Endometrium (tissue), 2 donors: ENCODE measurements around the gene GAS2L3.
"Not testable (repeated sequence)": the region's sequence is repeated elsewhere in the genome, so short reads cannot be mapped to it uniquely, and the experiment has no call there.

Experiments
- FAIRE-seq: peaks from 2 replicates; lab custom pipeline; 2012; peaks lifted over from hg19 to GRCh38; lab: Jason Lieb, UNC
- donor health status: control.
- donor health status: control.

Gene GAS2L3

GRCh38 chr12:100573292-100574186 lies at the start of gene GAS2L3:
Gene GAS2L3 (plus strand): TSS chr12:100573684. CDS start chr12:100594905, 21,221 bp downstream.
- FAIRE-seq, result no peak

- FAIRE-seq, result no peak
These were observed 45.5 kb upstream of the GAS2L3 start for GRCh38 chr12:100528034-100528433.

- no peak for FAIRE-seq
These were observed 44.9 kb upstream of the GAS2L3 start for GRCh38 chr12:100528471-100529127.

- no peak for FAIRE-seq
These were observed 43.6 kb upstream of the GAS2L3 start for GRCh38 chr12:100529756-100530350.

GRCh38 chr12:100533376-100533775 lies 40.1 kb upstream of the GAS2L3 start:
- no peak for FAIRE-seq

- no peak for FAIRE-seq
These were observed 38.8 kb upstream of the GAS2L3 start for GRCh38 chr12:100534625-100535227.

- FAIRE-seq, result no peak
These were observed 34.3 kb upstream of the GAS2L3 start for GRCh38 chr12:100539202-100539601.

- FAIRE-seq, result no peak
These were observed 29.3 kb upstream of the GAS2L3 start for GRCh38 chr12:100544165-100544564.

- FAIRE-seq, result no peak
These were observed 28.4 kb upstream of the GAS2L3 start for GRCh38 chr12:100545092-100545491.

- FAIRE-seq, result no peak
These were observed 19.5 kb upstream of the GAS2L3 start for GRCh38 chr12:100553936-100554335.

- peak; percentile 99 for FAIRE-seq
These were observed 18.8 kb upstream of the GAS2L3 start for GRCh38 chr12:100554608-100555077.

- FAIRE-seq, result no peak
These were observed 17.8 kb upstream of the GAS2L3 start for GRCh38 chr12:100555722-100556121.

- no peak for FAIRE-seq
These were observed 16.1 kb upstream of the GAS2L3 start for GRCh38 chr12:100557357-100557756.

- not testable (repeated sequence) for FAIRE-seq
These were observed 14.2 kb upstream of the GAS2L3 start for GRCh38 chr12:100559261-100559660.

GRCh38 chr12:100564090-100564489 lies 9.4 kb upstream of the GAS2L3 start:
- peak; percentile 8 for FAIRE-seq

- no peak for FAIRE-seq
These were observed 8.5 kb upstream of the GAS2L3 start for GRCh38 chr12:100564905-100565467.

GRCh38 chr12:100565987-100566545 lies 7.4 kb upstream of the GAS2L3 start:
- FAIRE-seq, result no peak

GRCh38 chr12:100566887-100567637 lies 6.4 kb upstream of the GAS2L3 start:
- no peak for FAIRE-seq

GRCh38 chr12:100567945-100568344 lies 5.5 kb upstream of the GAS2L3 start:
- no peak for FAIRE-seq

GRCh38 chr12:100572184-100572583 lies 1.3 kb upstream of the GAS2L3 start:
- FAIRE-seq, result no peak
